ENCODE measurements around the gene GIPR.

GRCh38 chr19:45717983-45718650 is 50.1 kb downstream of the GIPR start:
- TF ChIP-seq CTCF (IDR thresholded peaks at IDR 0.05 in 2 of 3, conservative IDR thresholded peaks at IDR 0.05 in 1 of 3; ENCODE audit: control insufficient read depth in 2 of 3, extremely low read depth in 1 of 3, insufficient read depth in 1 of 3, low read depth in 3 of 3, low read length in 3 of 3) (no peak), POLR2AphosphoS2 (IDR thresholded peaks at IDR 0.05; ENCODE audit: low read depth, low read length) (no peak), SIN3A (IDR thresholded peaks at IDR 0.05; ENCODE audit: low read depth, low read length) (no peak)
